Measurements from ENCODE around the gene PDHX.

DNA sequence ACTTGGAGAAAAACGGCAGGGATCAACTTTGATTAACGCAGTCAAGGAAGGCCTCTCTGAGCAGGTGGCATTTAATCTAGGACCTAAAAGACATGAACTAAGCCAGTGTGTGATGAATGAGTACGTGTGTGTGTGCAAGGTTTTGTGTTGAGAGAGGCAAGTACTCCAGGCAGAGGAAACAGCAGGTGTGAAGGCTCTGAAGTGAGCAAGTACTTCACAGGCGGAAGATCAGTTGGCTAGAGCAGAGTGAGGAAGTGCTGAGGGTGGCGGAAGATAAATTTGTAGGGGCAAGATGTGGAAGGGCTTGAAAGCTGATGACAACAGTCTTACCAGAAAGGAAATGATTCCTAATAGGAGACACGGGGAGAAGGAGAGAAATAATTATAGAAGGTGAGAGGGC is 7.0 kb upstream of the PDHX start:
- TF ChIP-seq POLR2A (IDR thresholded peaks at IDR 0.05) = no peak
- TF ChIP-seq, protein P1, sequence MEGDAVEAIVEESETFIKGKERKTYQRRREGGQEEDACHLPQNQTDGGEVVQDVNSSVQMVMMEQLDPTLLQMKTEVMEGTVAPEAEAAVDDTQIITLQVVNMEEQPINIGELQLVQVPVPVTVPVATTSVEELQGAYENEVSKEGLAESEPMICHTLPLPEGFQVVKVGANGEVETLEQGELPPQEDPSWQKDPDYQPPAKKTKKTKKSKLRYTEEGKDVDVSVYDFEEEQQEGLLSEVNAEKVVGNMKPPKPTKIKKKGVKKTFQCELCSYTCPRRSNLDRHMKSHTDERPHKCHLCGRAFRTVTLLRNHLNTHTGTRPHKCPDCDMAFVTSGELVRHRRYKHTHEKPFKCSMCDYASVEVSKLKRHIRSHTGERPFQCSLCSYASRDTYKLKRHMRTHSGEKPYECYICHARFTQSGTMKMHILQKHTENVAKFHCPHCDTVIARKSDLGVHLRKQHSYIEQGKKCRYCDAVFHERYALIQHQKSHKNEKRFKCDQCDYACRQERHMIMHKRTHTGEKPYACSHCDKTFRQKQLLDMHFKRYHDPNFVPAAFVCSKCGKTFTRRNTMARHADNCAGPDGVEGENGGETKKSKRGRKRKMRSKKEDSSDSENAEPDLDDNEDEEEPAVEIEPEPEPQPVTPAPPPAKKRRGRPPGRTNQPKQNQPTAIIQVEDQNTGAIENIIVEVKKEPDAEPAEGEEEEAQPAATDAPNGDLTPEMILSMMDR (IDR thresholded peaks at IDR 0.05) = no peak

Measured in right lobe of liver (tissue), 4 donors.